HG03039 (cell line): ENCODE results near the gene GFOD1.
A peak's percentile ranks its signal among the peaks of the same experiment; 100 is the strongest.

Experiments
- ATAC-seq: cut with Tn5 transposase; IDR thresholded peaks from one replicate; pipeline ENCODE4 v1.9.1; 2021; ENCODE audit warnings: mild to moderate bottlenecking, moderate library complexity; ENCODE audit not compliant: unreplicated experiment

GFOD1 gene

GRCh38 chr6:13383328-13384163 lies 103.9 kb downstream of the GFOD1 start:
- ATAC-seq = peak; percentile 88

DNA sequence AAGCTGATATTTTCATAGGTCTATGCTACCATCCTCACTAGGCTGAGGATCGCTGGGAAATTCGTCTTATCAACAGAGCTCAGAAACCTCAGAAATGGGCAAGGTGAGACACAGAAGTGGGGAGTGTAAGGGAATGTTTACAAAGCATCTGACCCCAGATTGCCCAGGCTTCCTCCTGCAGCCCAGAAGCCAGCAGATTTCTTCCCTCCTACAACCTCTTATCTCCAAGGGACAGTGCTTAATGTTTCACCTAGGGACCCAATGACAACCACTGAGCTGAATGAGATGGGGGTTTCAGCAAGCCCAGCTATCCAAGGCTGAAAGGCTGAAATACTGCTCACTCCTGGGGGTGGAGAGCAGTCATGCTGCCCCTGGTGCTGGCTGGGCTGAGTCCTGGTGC lies 106.6 kb downstream of the GFOD1 start:
- ATAC-seq = no peak

- no peak for ATAC-seq
Measured at GRCh38 chr6:13378669-13379590, 108.5 kb downstream of the GFOD1 start.

GRCh38 chr6:13377054-13377758 lies 110.2 kb downstream of the GFOD1 start:
- no peak for ATAC-seq

DNA sequence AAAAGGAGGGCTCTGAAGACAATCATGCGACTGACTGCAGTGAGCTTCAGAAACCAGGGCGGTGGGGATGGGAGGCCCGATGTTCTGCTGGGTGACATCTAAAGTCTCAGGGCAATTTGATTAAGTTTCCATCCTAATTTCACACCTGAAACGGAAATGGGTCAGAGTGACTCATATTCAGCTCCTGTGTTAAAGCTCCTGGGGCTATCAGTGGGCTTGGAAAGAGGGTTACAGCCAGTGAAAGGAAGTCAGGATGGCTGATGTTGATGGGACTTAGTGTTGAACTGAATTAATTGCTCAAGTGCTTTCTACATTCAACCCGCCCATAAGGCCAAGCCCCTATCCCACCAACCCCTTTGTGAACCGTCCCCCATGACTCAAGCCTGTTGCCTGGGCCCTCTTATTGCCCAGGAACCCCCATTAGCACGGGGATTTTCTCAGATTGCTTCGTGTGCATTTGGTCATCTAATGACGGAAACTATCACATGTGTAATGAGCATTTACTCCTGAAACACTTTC lies 112.0 kb downstream of the GFOD1 start:
- ATAC-seq = no peak

DNA sequence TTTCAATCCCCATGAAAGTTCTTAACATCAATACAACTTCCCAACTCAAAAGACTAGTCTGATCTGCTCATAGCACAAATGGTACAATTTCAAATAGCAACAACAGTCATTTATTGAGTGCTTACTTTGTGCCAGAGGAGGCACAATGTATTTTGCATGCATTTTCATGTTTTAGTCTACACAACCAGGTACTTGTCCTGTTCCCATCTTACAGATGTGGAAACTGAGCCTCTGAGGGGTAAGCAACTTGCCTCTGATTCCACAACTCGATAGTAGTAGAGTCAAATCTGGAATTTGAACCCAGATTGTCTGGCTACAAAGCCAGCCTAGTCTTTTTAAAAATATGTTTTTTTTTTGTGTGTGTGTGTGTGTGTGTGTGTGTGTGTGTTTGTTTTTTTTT lies 113.5 kb downstream of the GFOD1 start:
- no peak for ATAC-seq

DNA sequence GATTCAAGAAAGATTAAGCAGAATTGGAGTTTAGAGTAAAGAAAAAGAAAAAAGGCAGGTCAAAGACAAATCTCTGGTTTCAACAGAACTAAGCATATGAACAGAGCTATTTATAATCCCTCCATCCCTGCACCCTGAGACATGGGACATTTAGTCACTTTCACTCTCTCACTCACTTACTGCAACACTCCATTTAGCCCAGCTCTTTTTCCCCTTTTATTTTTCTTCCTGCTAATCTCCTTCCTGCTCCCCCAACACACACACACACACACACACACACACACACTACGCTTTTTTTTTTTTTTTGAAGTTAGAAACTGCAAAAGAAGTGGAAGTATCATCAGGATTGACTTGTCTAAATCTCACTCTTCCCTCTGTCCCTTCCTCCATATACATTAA lies 113.9 kb downstream of the GFOD1 start:
- ATAC-seq = no peak

GRCh38 chr6:13372688-13373487 lies 114.5 kb downstream of the GFOD1 start:
- ATAC-seq = no peak

DNA sequence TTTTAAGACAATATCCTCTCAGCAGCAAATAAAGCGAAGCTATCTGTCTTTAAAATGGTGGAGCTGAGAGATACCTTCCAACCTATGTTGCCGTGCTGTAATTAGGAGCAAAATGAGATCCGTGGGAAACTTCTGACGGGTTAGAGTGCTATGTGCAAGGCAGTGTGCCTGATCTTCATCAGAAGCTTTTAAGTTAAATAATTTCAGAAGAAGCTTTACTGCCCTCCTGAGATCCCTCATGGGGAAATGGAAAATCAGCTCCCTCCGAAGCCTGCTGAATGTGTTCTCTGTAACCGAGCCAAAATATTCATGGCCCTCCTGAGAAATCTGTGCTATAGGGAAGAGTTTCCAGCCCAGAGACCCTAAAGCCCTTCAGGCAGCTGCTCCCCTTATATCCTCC lies 115.3 kb downstream of the GFOD1 start:
- no peak for ATAC-seq

DNA sequence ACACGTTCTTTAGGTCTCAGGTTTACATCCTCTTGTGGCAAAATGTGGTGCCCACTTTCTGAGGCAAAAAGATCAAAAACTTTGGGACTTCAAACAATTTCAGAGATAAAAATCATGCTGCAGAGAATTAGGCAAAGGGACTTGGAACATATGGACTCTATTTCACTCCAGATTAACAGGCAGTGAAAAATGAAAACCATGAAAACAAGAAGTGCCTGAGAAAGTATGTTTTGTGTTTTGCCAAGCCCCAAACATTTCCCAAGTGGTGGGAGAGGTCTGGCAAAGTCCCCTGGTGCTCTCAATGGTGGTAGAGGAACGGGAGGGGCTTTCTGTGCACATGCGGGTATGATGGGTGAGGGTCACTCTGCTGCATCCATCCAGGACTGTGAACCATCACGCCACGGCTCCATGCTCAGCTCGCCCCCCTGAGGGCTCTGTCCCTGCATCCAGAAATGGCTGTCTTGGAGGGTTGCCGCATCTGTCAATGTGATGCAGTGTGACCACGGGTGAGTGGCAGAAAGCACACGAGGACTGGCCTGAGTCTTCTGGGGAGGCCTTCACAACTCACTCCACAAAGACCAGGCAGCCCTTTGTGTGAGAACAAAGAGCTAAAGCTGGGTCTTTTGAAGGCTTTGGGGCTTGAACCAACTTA lies 115.9 kb downstream of the GFOD1 start:
- no peak for ATAC-seq

DNA sequence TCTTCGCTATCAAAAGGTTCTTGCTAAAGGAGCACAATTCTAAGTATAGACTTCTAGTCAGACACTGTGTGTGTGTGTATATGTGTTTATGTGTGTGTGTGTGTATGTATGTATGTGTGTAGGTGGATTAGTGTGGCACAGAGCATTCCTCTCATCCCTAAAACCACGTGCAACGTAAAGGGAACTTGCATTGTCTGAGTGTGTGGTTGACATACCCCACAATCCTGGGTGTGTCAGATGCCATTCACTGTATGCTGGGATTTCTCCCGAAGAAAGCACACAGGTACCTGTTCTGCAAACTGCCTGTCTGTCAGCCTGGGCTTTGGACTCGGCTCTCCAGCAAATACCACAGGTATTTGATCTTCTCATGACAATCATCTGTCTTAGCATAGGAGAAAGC lies 116.8 kb downstream of the GFOD1 start:
- no peak for ATAC-seq

DNA sequence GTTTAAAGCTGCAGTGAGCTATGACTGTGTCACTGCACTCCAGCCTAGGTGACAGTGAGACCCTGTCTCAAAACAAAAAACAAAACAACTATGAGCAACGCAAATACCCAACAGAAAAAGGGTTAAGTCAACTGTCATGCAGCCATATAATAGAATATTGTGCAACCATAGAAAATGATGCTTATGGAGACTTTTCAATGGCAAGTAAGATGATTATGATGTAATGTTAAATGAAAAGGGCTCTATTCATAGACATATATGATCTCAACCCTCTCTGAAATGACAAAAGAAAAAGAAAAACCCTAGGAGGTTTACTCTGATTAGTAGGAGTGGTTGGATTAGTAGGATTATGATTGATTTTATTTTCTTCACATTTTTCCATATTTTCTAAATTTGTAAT lies 117.8 kb downstream of the GFOD1 start:
- no peak for ATAC-seq

DNA sequence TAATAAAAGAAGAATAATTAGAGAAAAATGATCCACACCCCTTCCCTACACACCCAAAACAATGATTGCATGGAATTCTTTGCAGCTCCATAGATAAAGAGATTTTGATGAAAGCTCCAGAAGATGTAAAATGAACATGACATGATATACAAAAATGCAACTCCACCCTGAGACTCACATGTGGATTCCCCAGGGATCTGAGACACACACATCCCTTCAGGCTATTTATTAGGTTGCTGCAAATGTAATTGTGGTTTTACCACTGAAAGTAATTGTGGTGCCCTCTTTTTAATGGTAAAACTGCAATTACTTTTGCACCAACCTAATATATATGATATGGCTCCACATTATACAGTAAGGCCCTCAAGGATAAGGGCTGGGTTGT lies 118.7 kb downstream of the GFOD1 start:
- ATAC-seq = no peak

DNA sequence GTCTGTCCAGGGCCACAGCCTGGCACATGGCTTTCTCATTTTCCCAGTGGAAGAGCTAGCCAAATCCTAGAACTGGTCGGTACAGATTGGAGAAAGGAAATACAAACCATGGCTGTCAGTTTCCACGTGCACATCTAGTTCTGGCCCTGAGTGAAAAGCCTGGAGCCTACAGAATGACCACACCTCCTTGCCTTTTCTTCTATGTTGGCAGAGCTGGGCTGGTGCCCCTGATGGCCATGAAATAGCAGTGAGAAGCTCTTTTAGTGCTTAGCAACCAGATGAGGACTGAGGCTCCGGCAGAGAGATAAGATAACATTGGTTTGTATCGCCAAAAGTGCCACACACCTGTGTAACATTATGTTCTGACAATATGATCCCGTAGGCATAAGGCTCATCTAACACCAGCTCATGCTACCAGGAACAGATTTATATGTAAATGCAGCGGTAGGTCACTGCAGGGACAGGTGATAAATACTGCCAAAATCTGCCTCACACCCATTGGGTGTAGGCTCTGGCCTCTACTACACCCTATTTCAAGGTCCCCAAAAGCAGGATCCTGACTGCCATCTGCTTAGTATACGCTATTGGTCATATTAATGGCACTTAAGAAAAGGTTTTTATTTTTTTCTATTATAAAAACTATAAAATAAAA lies 119.2 kb downstream of the GFOD1 start:
- no peak for ATAC-seq

DNA sequence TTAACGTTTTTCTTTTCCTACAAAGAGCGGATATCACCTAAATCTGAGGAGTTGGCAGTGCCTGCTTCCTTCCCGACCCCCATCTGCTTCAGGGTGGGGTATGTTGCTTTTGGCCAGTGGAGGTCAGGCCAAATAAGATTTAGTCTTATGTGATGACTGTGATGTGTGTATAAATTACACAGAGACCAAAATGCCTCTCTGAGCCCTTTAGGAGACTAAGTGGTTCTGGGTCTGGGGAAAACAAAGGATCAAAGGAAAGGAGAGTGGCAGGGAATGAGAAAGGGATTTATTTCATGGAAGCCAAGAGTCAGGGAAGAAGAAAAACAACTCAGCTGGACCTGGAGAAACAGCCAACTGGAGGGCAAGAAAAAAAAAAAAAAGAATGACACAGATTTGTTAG lies 120.0 kb downstream of the GFOD1 start:
- no peak for ATAC-seq

DNA sequence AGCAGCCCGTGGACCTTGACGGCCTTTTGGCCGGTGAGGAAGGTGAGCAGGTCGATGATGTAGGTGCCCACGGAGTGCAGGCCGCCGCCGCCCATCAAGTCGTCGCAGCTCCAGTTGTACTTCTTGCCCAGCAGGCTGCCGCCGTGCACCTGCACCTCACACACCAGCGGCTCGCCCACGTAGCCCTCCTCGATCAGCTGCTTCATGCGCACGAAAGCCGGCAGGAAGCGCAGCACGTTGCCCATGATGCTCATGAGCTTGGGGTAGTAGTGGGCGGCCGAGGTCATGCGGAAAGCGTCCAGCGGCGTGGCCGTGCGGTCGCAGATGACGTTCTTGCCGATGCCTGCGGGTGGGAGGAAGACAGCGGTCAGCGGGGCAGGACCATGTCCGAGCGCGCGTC lies 122.1 kb downstream of the GFOD1 start:
- no peak for ATAC-seq

DNA sequence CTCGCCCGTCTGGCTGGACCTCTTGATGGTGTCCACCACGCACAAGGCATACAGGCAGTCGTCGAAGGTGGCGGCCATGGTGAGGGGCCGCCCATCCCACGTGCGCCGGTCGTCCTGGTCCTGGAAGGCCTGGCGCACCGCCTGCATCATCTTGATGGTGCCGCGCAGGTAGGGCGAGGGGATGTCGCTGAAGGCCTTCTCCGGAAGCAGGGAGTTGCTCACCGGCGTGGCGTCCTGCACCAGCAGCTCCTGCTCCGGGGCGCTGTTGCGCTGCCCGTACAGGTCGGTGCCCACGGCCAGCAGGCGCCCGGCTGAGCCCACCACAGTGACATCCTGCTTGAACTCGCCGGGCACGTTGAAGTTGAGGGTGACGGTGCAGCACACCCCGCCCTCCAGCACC lies 122.6 kb downstream of the GFOD1 start:
- no peak for ATAC-seq

DNA sequence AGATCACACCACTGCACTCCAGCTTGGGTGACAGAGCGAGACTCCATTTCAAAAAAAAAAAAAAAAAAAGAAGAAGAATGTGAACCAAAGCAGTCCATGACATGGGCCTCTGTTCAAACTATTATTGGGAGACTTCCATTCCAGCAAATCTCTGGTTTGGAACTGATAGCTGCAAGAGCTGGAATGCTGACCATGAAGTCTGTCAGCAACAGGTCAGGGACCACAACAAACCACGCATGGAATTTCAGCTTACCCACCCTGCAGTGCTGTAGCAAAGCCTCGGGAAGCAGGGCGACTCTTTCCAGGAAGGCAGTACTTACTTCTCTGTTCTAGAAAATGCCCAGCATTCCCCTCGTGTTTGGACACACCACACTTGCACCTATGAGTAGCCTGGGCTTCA lies 125.0 kb downstream of the GFOD1 start:
- ATAC-seq = no peak
